Kidney glomerular epithelial cell (primary cell): Measurements from ENCODE around the gene APRT.

Experiments
- DNase-seq: peaks from one replicate; lab custom pipeline; 2025; lab: John Stamatoyannopoulos, UW

The APRT gene

DNA sequence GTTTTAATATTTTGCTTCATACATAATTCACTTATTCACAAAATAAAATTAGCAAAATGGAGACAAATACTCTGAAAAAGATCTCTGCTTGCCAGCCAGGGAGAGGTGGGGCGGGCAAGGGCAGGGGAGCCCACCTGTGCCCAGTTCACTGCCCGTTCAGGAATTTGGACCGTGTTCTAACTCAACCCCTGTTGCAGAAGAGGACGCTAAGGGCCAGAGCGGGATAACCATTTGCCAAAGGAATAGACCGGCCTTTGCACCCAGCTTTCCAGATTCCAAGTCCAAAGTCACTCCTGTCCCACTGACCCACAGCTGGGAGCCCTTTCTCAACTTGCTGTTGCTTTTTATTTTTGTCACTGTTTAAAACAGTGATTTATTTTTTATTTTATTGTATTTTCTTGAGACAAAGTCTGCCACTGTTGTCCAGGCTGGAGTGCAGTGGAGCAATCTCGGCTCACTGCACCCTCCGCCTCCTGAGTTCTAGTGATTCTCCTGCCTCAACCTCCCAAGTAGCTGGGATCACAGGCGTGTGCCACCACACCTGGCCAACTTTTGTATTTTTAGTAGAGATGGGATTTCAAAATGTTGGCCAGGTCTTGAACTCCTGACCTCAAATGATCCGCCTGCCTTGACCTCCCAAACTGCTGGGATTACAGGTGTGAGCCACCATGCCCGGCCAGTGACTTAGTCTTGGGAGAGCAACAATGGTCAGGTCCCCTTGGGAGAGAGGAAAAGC lies 24.0 kb downstream of the APRT start:
- DNase-seq = no peak

DNA sequence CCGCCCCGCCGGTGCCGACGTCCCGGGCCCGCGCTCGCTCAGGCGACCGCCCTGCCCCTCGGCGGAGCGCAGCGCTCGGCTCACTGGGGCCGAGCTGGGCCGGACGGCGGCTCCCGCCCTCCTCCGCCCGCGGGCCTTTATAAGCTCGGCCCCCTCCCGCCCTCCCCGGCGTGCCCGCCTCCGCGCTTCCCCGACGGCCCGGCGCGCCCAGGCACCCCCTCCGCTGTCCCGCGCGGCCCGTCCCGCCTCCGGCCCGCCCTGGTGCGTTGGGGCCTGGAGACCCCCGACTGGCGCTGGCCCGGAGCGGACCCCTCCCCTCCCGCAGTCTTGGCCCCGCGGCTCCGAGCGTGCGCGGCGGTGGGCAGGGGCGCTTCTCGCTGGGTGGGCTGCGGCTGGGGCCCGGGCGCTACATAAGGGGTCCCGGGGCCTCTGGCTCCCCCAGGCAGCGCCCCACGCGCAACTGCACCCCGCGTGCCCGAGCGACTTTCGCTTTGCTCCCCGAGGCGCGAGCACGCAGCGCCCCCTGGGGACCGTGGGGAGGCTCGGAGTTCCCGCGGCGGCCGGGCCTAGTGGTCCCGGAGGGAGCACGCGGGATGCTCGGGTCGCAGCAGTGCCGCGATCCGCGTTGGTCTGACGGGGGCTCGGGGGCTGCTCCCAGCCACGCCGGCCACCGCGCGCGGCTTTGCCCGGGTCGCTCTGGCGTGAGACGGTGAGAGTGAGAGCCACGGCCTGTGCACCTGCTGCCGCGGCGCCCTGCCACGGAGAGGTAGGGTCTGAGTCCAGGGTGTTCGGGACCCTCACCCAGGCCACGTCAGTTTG lies 26.4 kb downstream of the APRT start, which contains the start of gene PIEZO1:
Gene PIEZO1, minus strand, starts transcription at position 115 of the 819 bp plus-strand sequence. CDS start 256 bp downstream, outside the sequence.
- peak; percentile 9 for DNase-seq

DNA sequence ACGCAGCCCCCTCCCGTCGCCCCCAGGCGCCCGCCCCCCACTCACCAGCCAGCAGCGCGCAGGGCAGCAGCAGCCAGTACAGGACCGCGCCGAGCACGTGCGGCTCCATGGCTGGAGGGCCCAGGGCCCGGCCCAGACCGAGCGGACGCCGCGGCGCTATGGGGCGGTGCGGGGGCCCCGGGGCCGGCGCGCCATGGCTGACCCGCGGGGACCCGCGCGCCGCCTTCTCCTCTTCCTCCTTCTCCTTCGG lies 26.9 kb downstream of the APRT start:
- DNase-seq = no peak

DNA sequence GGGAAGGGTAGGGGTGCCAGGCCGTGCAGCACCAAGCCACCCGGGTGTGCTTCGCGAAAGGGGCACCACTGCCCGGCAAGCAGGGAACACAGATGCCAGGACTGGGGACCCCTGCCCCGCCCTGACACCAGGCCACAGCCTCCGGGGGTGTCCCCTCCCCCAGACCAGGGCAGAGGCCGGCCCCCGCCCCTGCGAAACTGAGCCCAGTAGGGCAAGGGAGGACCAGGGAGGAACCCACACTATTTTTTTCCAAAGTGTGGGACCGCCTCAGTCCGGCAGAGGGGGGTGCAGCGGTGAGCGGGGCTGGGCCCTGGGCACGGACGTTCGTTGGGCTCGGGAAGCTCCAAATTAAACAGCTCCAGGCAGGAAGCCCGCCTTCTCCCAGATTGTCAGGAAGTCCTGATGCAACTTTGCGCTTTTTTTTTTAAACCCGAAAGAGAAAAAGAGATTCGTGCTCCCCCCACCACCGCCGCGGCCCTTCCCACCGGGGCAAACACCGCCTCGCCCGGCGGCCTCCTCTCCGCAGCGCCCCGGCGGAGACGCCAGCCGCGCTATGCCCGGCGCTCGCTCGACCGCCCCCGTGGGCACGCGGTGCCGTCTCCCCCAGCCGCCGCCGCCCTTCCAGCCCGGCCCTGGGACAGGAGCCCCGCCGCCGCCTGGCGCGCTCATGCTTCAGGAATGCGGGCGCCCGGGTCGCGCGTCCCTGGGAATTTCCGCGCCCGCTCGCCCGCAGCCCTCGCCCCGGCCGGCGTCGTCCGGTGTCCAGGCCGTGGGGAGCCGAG lies 27.5 kb downstream of the APRT start:
- peak; percentile 36 for DNase-seq

DNA sequence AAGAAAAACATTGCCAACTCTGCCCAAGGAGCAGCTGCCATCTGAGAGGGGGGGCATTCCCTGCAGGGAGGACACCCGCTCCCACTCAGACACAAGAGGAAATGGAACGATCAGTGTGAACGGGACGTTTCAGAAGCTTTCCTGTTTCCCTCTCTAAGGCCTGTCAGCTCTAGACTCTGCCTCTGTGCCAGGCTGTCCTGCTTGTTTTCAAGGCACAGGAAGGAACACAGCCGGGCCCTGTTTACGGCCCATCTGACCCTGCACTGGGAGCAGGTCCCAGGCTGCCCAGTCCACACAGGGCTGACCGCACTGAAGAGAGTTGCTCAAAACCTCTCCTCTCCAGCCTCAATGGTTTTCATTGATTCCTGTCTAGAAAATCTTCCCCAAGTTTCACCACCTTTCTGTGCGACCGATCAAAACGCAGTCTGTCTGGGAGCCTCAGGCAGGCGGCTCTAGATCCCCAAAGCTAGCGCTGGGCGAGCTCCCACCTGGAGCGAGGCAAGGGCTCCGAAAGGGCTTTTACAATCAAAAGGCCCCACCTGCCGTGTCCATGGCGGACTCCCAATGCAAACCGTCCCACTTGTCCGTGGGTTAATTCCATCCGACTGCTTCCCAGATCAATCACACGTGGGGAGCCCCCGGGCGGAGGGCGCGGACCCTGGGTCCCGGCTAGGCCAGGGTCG lies 28.2 kb downstream of the APRT start:
- DNase-seq = peak; percentile 1

DNA sequence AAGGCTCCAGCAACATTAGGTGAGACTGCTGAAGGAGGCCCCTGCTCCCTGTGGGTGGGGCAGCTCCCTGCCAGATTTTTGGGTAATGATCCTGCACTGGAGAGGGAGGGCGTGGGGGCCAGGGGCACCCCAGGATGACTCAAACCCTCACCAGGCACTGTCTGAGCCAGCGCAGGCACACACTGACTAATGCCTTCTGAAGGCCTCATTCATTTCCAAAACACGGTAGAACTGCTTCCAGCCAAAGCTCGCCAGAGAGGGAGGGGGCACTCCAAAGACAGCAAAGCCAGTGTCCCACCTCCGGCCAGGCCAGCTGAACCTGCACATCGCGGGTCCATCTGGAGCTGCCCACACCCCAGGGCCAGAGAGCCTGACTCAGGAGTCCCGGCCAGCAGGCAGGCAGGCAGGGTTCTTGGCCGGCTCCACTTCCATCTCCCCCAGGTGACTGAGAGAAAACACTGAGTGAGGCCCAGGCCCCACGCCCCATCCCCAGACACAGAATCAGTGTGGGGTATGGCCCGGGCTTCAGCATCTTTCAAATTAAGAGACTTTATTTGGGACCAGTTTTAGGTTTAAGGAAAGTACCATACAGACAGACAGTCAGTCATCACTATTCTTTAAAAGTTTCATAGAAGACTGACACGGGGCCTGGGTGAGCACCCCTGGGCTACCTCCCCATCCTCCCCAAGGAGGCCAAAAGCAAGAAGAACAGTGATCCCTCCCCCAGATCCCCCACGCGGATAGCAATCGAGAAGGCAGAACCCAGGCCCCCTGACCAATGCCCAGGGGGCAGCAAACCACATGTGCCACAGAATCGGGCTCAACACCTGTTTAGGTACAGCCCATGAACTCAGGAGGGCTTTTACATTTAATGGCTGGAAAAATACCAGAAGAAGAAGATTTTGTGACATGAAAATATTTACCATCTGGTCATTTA lies 29.0 kb downstream of the APRT start:
- DNase-seq = peak; percentile 37

DNA sequence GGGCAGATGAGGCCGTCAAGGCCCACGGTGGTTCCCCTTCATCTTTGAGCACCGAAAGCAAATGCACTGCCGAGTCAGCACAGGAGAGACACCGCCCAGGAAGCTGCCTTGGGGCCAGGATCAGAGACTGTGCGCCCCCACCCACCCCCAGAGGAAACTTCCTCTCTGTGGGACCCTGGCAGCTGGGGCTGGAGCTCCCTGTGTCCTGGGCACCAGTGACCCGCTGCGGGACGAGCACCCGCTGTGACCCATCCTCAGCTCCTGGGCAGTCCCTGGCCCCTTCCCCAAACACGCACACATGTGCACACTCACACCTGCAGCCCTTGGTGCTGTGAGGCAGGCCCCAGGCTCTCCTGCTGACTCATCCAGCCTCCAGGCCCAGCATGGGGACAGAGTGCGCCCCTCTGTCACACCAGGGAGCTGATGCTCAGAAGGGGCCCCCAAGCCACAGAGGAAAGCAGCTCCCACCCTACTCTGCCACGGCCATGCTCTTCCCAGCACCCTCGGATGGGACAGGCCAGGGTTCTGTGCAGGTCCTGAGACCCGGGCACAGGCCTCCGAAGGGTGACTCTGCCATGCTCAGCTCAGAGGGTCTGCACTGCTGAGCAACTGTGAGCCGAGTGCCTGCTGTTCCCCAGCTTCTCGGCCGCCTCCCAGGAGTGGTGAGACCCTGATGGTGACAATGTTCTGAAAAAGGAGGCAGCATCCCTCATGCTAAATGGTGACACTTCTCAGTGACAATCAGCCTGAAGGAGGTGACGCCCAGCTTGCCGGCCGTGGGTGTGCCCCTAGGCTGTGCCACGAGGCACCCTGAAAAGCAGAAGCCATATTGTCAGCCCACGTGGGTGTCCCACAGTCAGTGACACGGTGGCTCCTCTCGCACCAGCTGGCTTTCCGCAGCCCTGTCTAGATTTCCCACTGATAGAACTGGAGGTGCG lies 30.3 kb downstream of the APRT start:
- no peak for DNase-seq

DNA sequence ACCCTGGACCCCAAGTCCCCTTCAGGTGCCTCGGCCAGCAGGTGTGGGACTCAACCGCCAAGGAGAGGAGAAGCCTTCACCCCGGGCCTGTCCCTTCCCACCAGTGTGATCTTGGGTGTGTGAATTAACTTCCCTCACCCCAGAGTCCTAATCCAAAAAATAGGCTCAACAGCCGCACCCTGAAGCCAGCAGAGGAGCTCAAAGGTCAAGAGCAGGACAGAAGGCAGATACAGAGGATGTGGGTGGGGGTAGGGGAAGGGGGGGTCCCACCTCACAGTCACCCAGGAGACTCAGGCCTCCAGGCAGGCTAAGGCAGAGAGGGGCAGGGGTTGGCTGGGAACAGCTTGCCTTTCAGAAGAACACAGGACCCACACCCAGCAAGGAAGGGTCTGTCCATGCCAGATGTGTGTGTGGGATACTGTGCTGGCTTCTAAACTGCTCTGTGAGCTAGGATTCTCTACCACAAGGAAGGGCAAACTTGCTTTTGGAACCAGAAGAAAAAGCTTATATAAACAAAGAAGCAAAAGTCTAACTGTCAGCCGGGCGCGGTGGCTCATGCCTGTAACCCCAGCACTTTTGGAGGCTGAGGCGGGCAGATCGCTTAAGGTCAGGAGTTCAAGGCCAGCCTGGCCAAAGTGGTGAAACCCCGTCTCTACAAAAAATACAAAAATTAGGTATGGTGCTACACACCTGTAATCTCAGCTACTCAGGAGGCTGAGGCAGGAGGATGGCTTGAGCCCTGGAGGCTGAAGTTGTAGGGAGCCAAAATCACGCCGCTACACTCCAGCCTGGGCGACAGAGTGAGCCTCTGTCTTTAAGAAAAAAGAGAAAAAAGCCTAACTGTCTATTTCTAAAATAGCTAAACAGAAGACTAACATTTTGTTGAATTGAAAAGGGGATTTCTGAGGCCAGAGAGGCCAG lies 31.3 kb downstream of the APRT start:
- no peak for DNase-seq

DNA sequence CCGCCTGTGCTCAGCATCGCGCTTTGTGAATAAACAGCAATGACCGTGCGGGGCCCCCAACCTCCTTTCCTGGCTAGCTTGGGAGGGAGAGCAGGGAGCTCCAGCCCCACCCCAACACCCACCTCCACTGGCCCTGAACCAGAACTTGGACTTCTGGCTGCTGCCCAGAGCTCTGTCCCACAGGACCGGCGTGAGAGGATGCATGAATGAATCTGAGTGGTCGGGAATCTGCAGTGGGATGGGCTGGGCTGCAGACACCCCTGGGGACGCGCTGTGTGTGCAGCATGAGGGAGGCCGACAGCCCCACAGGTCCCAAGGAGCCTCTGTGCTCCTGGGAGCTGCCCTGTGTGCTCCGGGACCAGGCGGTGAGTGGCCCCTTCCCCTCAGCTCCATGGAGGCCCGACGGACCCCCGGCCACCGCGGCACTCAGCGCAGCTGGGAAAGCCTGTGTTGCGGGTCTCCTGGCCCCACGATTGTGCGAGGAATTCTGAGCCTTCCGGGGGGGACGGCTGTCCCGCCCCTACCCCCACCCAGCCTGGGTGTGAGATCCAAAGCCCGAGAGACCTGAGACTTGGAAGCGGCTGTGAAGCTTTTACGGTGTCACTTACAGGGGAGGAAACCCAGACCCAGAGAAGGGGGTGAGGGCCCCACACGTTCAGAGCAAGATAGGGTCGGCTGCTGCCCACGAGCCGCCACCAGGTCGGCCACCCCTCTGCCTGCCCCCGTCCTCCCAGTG lies 32.2 kb downstream of the APRT start:
- no peak for DNase-seq

DNA sequence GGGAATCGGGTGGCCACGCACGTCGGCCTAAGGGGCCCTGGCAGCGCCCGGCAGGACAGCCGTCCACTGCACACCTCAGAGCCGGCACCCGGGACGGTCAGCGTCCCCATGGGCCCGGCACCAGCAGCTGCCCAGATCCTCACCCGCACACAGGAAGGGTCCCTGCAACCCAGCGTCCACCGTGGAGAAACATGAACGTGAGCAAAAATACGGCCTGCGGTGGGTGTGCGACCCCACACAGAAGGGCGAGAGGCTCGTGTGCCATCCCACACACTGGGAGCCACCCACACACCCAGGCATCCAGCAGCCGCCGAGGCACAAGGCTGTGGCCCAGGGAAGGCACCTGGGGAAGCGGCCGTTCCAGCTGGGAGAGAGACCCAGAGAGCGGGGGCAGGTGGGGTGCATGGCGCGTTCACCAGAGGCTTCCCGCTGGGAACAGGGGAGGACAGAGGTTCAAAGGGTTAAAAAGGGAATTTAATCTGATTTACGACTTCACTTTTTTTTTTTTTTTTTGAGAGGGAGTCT lies 33.1 kb downstream of the APRT start:
- no peak for DNase-seq

DNA sequence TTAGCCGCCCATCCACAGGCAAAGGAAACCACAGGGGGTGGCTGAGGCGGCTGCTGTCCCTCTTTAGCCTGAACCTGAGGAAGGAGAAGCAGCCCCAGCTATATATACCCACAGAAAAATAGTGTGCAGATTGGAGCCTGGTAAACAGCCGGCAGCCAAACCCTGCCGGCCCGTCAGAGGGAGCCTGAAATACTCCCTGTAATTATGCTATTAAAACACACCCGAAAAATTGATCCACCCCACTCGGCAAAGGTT lies 33.5 kb downstream of the APRT start:
- no peak for DNase-seq

DNA sequence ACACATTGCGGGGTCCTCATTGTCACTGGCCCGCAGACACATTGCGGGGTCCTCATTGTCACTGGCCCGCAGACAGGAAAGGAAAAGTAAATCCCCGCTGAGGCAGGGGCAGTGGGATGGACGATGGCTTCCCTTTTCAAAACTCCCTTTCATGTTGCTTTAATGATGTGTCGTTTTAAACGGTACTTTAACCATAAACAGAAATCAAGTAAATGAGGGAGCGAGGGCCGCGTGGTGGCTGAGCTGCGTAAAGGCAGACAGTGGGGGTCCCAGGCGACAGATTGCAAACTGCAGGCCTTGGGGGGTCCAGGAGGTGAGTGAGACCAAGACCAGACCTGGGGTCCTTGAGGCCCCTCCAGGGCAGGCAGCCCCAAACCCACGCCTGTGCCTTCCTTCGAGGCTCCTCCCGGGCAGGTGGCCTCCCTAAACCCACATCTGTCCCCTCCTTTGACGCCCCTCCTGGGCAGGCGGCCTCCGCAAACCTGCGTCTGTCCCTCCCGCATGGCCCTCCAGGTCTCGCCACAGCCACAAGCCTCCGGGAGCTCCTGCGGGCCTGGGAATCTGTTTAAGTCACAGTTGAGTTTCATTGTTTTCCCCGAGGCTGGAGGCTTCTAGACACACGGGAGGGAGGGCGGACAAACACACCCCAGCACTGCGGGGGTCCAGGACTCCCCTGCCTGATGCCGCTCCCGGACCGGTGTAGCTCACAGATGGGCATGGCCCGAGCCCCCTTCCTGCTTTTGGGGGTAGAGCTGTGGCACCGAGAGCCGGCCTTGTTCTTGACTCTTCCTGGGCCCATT lies 34.1 kb downstream of the APRT start:
- no peak for DNase-seq

DNA sequence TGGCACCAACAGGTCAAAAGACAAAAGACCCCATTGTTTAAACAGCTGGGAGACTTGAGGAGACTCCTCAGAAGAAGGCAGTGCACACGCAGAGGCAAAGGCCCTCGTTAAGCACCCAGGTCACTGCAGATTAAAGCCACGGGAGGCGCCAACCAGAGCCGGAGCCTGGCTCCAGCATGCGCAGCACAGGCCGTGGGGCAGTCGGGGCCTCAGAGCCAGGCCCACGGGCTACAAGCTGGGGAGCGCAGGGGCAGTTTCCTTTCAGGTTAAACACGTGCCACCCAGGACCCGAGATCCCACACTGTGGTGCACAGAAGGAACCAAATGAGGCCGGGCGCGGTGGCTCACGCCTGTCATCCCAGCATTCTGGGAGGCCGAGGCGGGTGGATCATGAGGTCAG lies 35.9 kb downstream of the APRT start:
- DNase-seq = no peak

DNA sequence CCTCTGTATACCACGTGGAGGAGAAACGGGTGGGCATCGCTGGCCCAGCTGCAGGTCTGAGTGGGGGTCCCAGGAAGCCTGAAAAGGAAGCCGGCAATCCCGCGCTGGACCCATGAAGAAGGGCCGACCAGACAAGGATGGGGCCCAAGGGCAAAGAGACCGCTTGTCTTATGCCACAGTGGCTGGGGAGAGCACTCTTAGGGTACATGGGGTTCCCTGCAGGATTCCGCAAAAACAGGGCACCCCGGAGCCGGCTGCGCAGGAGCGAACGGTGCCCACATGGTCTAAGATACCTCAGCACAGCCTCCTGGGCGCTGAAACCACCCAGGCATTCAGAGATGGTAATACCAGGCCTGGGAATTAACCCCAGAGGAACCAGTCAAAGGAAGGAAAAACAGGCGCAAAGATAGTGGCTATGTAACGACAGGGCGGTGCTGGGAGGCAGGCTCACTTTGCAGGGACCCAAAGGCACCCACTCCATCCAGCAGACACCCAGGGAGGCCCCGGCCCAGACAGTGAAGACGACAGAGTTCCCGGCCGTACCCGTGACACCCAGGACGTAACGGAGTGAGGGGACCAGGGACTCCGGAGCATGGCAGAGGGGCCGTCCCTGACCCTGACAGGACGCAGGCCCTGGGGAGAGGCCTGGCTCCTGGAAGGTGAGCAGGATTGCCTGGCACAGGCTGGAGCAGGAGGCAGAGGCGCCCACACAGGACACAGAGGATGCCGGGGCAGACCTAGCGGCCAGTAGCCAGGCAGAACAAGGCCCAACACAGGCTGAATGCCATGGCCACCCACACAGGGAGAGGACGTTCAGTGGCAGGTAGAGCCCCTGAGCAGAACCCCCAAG lies 37.0 kb downstream of the APRT start:
- no peak for DNase-seq

DNA sequence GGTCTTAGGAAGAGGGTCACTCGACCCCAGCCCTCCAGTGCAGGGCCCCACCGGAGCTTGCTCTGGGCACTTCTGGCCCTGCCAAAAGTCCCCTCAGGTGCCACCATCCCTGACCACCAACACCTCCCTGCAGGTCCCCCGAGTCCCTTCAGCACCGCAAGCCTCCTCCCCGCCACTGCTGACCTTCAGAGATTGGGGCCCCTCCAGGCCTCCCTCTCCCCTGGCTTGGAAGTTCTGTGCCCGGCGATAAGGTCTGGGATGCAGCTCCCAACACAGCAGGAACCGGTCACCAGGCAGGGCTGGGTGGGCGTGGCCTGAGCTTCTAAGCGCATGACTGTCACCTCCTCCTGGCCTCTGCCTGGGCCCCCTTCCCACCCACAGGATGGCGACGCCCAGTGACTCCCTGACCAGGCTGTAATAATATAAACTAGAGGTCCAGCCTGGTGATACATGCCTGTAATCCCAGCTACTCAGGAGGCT lies 37.9 kb downstream of the APRT start:
- peak; percentile 5 for DNase-seq
